H54 (cell line): Measurements from ENCODE around the gene ARHGEF40.

Experiments
- DNase-seq: peaks from one replicate; pipeline ENCODE4 v3.0.0; 2011; ENCODE audit warnings: low spot score, mixed read lengths; ENCODE audit not compliant: insufficient read length
- FAIRE-seq: peaks from 3 replicates; lab custom pipeline; 2011; peaks lifted over from hg19 to GRCh38; lab: Jason Lieb, UNC
- POLR2A ChIP-seq: IDR thresholded peaks from 2 replicates; pipeline ENCODE4 v1.6.1; 2011; ENCODE audit warnings: low read depth, mild to moderate bottlenecking, low read length

ARHGEF40 gene

GRCh38 chr14:21107283-21107800, 37.2 kb downstream of the ARHGEF40 start:
- no peak for DNase-seq
- no peak for TF ChIP-seq POLR2A
- no peak for FAIRE-seq

- no peak for DNase-seq
- FAIRE-seq = no peak
These were observed 38.7 kb downstream of the ARHGEF40 start for GRCh38 chr14:21108791-21109190.

DNA sequence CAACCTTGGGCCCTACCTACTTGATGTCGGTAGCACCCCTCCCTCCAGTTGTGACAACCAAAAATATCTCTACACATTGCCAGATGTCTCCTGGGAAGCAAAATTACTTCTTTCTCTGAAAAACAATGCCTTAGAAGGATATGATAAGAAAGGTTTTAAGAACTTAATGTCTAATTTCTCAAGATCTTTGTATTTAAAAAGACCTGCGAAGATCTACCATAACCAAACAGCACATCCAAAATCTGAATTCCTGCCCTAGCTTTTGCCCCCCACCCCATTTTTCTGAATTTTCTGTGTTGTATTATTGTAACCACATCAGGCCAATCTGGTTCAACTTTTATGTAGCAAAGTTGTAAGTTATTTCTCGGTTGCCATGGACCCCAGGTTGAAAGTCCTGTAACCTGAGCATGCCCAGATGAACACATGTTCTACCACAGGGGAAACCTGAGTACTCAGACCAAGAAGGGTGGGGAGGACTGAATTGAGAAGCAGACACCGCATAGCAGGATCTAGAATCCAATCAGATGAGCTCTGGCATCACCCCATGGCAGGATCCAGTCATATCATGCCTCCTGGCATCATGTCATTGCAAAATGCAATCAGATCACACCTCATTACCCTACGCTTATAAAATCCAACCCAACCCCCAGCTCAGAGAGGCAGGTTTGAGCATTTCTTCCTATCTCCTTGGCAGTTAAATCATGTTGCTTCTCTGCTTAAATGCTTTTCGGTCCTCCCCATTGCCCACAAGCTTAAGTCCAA, 39.5 kb downstream of the ARHGEF40 start:
- TF ChIP-seq POLR2A = no peak
- DNase-seq (no peak), FAIRE-seq (no peak)

More at GRCh38 chr14:21108791-21109190, 38.7 kb downstream of the ARHGEF40 start:
- no peak for TF ChIP-seq POLR2A

DNA sequence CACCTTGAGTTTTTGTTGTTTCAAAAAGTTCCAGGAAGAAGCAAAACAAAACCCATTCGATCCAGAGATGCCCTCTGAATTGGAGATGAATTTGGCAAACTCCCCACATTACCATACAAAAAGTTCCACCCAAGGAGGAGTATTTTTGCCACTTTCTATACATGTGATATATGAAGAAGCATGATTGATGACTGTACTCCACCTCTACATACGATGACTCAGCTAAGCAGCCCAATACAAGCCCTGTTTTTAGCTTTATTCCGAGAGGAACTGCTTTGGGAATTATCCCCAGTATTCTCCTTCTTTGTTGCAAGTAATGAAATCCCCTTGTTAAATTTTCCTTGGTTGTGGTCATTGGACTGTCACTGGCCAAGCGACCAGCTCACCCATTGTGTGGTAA, 42.2 kb downstream of the ARHGEF40 start:
- no peak for FAIRE-seq
- no peak for TF ChIP-seq POLR2A
- no peak for DNase-seq

DNA sequence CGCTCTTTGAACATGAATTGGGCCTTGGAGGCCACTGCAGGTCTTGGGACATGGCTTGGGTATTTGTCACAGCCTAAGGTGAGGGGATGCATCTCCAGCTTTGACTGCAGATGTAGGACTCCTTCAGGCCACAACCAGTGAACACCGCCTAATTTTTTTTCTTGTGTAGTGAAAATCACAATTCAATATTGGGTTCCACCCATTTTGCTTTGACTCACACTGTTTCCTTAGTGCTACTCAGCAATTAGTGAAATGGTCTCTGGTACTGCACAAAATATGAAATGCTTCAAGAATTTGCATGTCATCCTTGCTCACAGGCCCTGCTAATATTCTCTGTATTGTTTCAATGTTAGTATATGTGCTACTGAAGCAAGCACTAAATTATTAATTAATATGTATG, 43.3 kb downstream of the ARHGEF40 start:
- DNase-seq = no peak
- no peak for TF ChIP-seq POLR2A
- FAIRE-seq = no peak

DNA sequence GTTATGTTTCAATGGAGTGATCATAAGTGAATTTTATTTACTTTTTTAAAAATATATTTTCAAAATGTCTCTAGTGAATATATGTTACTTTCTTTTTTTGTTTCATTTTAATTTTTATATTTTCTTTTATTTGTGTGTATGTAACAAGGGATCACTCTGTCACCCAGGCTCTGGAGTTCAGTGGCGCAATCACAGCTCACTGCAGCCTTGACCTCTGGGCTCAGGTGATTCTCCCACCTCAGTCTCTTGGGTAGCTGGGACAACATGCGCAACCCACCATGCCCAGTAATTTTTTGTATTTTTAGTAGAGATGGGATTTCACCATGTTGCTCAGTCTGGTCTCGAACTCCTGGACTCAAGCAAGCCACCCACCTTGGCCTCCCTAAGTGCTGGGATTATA, 48.8 kb downstream of the ARHGEF40 start:
- DNase-seq (no peak), FAIRE-seq (no peak)
- no peak for TF ChIP-seq POLR2A

- FAIRE-seq (no peak), DNase-seq (no peak)
- no peak for TF ChIP-seq POLR2A
These were observed 50.6 kb downstream of the ARHGEF40 start for GRCh38 chr14:21120686-21121085.

- TF ChIP-seq POLR2A = no peak
- FAIRE-seq = no peak
- DNase-seq = no peak
These were observed 51.0 kb downstream of the ARHGEF40 start for GRCh38 chr14:21121122-21121521.

DNA sequence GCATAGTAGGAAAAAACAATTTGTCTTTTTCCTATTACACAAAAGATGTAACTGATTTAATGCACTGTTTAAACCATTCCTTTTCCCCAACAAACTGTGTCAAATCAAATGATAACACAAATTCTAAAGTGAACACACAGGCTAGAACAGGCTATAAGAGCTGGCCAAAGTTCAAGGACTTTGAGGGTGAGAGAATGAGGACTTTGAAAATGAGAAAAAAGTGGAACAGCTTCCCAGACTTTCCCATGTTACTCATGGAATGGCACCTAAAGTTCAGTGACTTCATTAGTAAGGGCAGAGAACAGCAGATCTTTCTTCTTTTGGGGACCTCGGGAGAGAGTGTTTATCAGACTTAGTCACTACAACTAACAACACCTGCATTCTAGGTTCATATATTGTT, 53.3 kb downstream of the ARHGEF40 start:
- no peak for TF ChIP-seq POLR2A
- FAIRE-seq (no peak), DNase-seq (no peak)

GRCh38 chr14:21133901-21134300, 63.8 kb downstream of the ARHGEF40 start:
- DNase-seq (no peak), FAIRE-seq (no peak)
- TF ChIP-seq POLR2A = no peak

GRCh38 chr14:21136024-21136423, 65.9 kb downstream of the ARHGEF40 start:
- no peak for FAIRE-seq
- no peak for TF ChIP-seq POLR2A
- DNase-seq = no peak
